ENCODE data around the gene DENND1B.

Gene DENND1B

GRCh38 chr1:197775282-197776262 lies at the start of gene DENND1B:
DENND1B (minus strand) TSS chr1:197775480; CDS start chr1:197775155, 325 bp downstream.
- in situ Hi-C loops (cut with MboI; ENCODE audit: low sequenced_read_pairs) = no loop called here

GRCh38 chr1:197814306-197814705 lies 39.0 kb upstream of the DENND1B start:
- in situ Hi-C loops (cut with MboI; ENCODE audit: low sequenced_read_pairs) = no loop called here

GRCh38 chr1:197813741-197814140 lies 38.5 kb upstream of the DENND1B start:
- in situ Hi-C loops (cut with MboI; ENCODE audit: low sequenced_read_pairs) = no loop called here

- in situ Hi-C loops (cut with MboI; ENCODE audit: low sequenced_read_pairs) = no loop called here
Observed at GRCh38 chr1:197811769-197812168, 36.5 kb upstream of the DENND1B start.

GRCh38 chr1:197810812-197811211 lies 35.5 kb upstream of the DENND1B start:
- in situ Hi-C loops (cut with MboI; ENCODE audit: low sequenced_read_pairs) = no loop called here

- in situ Hi-C loops (cut with MboI; ENCODE audit: low sequenced_read_pairs) = no loop called here
Observed at GRCh38 chr1:197808880-197809279, 33.6 kb upstream of the DENND1B start.

GRCh38 chr1:197807739-197808453 lies 32.6 kb upstream of the DENND1B start:
- in situ Hi-C loops (cut with MboI; ENCODE audit: low sequenced_read_pairs) = no loop called here

GRCh38 chr1:197807216-197807615 lies 31.9 kb upstream of the DENND1B start:
- in situ Hi-C loops (cut with MboI; ENCODE audit: low sequenced_read_pairs) = no loop called here

- in situ Hi-C loops (cut with MboI; ENCODE audit: low sequenced_read_pairs) = no loop called here
Observed at GRCh38 chr1:197806718-197807117, 31.4 kb upstream of the DENND1B start.

- in situ Hi-C loops (cut with MboI; ENCODE audit: low sequenced_read_pairs) = no loop called here
Observed at GRCh38 chr1:197801684-197802083, 26.4 kb upstream of the DENND1B start.

- in situ Hi-C loops (cut with MboI; ENCODE audit: low sequenced_read_pairs) = no loop called here
Observed at GRCh38 chr1:197801111-197801482, 25.8 kb upstream of the DENND1B start.

GRCh38 chr1:197800379-197801110 lies 25.3 kb upstream of the DENND1B start:
- in situ Hi-C loops (cut with MboI; ENCODE audit: low sequenced_read_pairs) = no loop called here

GRCh38 chr1:197799271-197799670 lies 24.0 kb upstream of the DENND1B start:
- in situ Hi-C loops (cut with MboI; ENCODE audit: low sequenced_read_pairs) = no loop called here

- in situ Hi-C loops (cut with MboI; ENCODE audit: low sequenced_read_pairs) = no loop called here
Observed at GRCh38 chr1:197798492-197798891, 23.2 kb upstream of the DENND1B start.

GRCh38 chr1:197797010-197797409 lies 21.7 kb upstream of the DENND1B start:
- in situ Hi-C loops (cut with MboI; ENCODE audit: low sequenced_read_pairs) = no loop called here

- in situ Hi-C loops (cut with MboI; ENCODE audit: low sequenced_read_pairs) = no loop called here
Observed at GRCh38 chr1:197788741-197789739, 13.8 kb upstream of the DENND1B start.

GRCh38 chr1:197787623-197788536 lies 12.6 kb upstream of the DENND1B start:
- in situ Hi-C loops (cut with MboI; ENCODE audit: low sequenced_read_pairs) = no loop called here

- in situ Hi-C loops (cut with MboI; ENCODE audit: low sequenced_read_pairs) = no loop called here
Observed at GRCh38 chr1:197787056-197787455, 11.8 kb upstream of the DENND1B start.

- in situ Hi-C loops (cut with MboI; ENCODE audit: low sequenced_read_pairs) = no loop called here
Observed at GRCh38 chr1:197786280-197786679, 11.0 kb upstream of the DENND1B start.

Data from HL-60/S4 treated with phorbol 12-myristate 13-acetate at 8.2 ng/mL for 4 days and 3 days (cell line).